Hepatocyte (in vitro differentiated cells): ENCODE results near the gene TBX21. TPM values are rescaled to one million over a fixed set of nuclear protein-coding genes. Genes with fewer than 3 reads are reported as not detected.

Experiments used
- DNase-seq: peaks from one replicate; pipeline ENCODE4 v3.0.0-alpha.2; 2016; ENCODE audit warnings: low spot score
- H2AFZ ChIP-seq: fragments of 200-600 bp; sonication (generic); 2 replicates; pipeline ENCODE4 v1.6.0; 2016; ENCODE audit warnings: antibody characterized with exemption, mild to moderate bottlenecking
- H3K27ac ChIP-seq: fragments of 200-600 bp; sonication (generic); 2 replicates; pipeline ENCODE4 v1.5.1; 2016; ENCODE audit warnings: mild to moderate bottlenecking
- H3K27me3 ChIP-seq: fragments of 200-600 bp; sonication (generic); 2 replicates; pipeline ENCODE4 v1.6.1; 2016
- H3K36me3 ChIP-seq: fragments of 200-600 bp; sonication (generic); replicated peaks from 2 replicates; pipeline ENCODE4 v1.5.1; 2016; ENCODE audit warnings: low read depth; ENCODE audit not compliant: insufficient read depth
- H3K4me1 ChIP-seq: fragments of 200-600 bp; sonication (generic); 2 replicates; pipeline ENCODE4 v1.5.1; 2016; ENCODE audit warnings: mild to moderate bottlenecking, moderate library complexity; ENCODE audit not compliant: insufficient read depth
- H3K4me2 ChIP-seq: fragments of 200-600 bp; sonication (generic); 2 replicates; pipeline ENCODE4 v1.6.0; 2016
- H3K4me3 ChIP-seq: fragments of 200-600 bp; sonication (generic); 2 replicates; pipeline ENCODE4 v1.5.1; 2016; ENCODE audit warnings: mild to moderate bottlenecking
- H3K79me2 ChIP-seq: fragments of 200-600 bp; sonication (generic); 2 replicates; pipeline ENCODE4 v1.6.0; 2017; ENCODE audit warnings: mild to moderate bottlenecking
- H3K9me2 ChIP-seq: fragments of 200-600 bp; sonication (generic); replicated peaks from 2 replicates; pipeline ENCODE4 v1.6.0; 2017; ENCODE audit warnings: mild to moderate bottlenecking; ENCODE audit not compliant: insufficient read depth
- H3K9me3 ChIP-seq: fragments of 200-600 bp; sonication (generic); 2 replicates; pipeline ENCODE4 v1.5.1; 2016; ENCODE audit warnings: low read depth, mild to moderate bottlenecking
- H4K20me1 ChIP-seq: fragments of 200-600 bp; sonication (generic); 2 replicates; pipeline ENCODE4 v1.6.0; 2016; ENCODE audit warnings: mild to moderate bottlenecking; ENCODE audit not compliant: insufficient read depth, poor library complexity, severe bottlenecking
- EZH2 ChIP-seq: fragments of 200-600 bp; sonication (generic); IDR thresholded peaks from 2 replicates; pipeline ENCODE4 v1.6.1; 2016; ENCODE audit warnings: antibody characterized with exemption, mild to moderate bottlenecking, borderline replicate concordance
- EZH2phosphoT487 ChIP-seq: fragments of 200-600 bp; sonication (generic); IDR thresholded peaks from one replicate; pipeline ENCODE4 v1.6.1; 2018; ENCODE audit warnings: antibody characterized with exemption, mild to moderate bottlenecking, low read depth, moderate library complexity; ENCODE audit not compliant: unreplicated experiment, severe bottlenecking
- WGBS: methylation state at CpG from one replicate; pipeline ENCODE4 v1.1.6; 2016; ENCODE audit warnings: low lambda C conversion rate; ENCODE audit errors: missing lambda C conversion rate; 5-methylcytosine and 5-hydroxymethylcytosine counted together
- polyA plus RNA-seq: library from polyadenylated mRNA; unstranded; fragments of >200 nt; fragmentation: Nextera tagmentation; extraction: Ambion mirVana; gene quantifications from 2 replicates; pipeline ENCODE4 v1.2.1, GENCODE V29; 2016
- total RNA-seq: library from RNA; depleted of rRNA; stranded (reverse); fragments of >200 nt; gene quantifications from 2 replicates; pipeline ENCODE4 v1.2.3, GENCODE V29; 2014
- TF ChIP-seq, protein P1 (sequence below): fragments of 200-600 bp; sonication (generic); IDR thresholded peaks from 2 replicates; pipeline ENCODE4 v1.5.1; 2016; ENCODE audit warnings: antibody characterized with exemption, mild to moderate bottlenecking; ENCODE audit not compliant: poor library complexity

Gene TBX21
- total and polyA plus RNA-seq, 2 experiments from 2014 or later: not detected

DNA sequence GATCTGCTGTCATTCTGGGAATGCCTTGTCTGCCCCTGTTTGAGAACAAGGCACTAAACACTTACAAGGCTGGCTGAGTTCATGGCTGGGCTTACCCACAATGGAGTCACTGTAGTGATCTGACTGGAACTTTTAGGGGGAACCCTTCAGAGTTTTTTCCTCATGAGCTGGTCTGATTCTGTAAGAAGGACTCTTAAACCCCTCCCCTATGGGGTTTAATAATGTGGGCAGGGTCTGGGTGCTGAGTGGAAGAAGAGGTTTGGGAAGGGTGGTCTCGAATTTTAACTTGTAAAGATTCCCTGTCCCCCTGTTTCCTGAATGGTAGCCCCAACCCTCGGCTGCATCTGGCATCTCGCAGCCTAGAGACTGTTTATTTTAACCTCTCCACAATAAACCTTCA is 58.0 kb downstream of the TBX21 start:
- no peak for TF ChIP-seq EZH2
- TF ChIP-seq EZH2phosphoT487: no peak
- TF ChIP-seq, protein P1, sequence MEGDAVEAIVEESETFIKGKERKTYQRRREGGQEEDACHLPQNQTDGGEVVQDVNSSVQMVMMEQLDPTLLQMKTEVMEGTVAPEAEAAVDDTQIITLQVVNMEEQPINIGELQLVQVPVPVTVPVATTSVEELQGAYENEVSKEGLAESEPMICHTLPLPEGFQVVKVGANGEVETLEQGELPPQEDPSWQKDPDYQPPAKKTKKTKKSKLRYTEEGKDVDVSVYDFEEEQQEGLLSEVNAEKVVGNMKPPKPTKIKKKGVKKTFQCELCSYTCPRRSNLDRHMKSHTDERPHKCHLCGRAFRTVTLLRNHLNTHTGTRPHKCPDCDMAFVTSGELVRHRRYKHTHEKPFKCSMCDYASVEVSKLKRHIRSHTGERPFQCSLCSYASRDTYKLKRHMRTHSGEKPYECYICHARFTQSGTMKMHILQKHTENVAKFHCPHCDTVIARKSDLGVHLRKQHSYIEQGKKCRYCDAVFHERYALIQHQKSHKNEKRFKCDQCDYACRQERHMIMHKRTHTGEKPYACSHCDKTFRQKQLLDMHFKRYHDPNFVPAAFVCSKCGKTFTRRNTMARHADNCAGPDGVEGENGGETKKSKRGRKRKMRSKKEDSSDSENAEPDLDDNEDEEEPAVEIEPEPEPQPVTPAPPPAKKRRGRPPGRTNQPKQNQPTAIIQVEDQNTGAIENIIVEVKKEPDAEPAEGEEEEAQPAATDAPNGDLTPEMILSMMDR: no peak
- 55% methylated on average over 3 of the region's 3 CpGs for WGBS
- peaks cover 89% of the 10 kb centered on the region for H3K27me3 ChIP-seq

DNA sequence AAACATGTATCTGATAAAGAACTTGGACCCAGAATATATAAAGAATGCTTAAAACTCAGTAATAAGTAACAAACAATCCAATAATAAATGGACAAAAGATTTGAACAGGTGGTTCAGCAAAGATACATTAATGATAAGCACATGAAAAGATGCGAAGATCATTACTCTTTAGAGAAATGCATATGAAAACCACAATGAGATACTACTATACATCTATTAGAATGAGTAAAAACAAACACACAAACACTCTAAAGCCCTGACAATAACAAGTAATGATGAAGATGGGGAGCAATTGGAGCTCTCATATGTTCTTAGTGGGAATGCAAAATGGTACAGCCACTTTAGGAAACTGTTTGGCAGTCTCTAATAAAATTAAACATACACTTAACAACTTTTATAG is 59.4 kb downstream of the TBX21 start:
- no peaks in the 10 kb centered on the region for H3K36me3 ChIP-seq
- H3K4me1 ChIP-seq: no peaks in the 10 kb centered on the region
- H4K20me1 ChIP-seq: no peaks in the 10 kb centered on the region
- no peaks in the 10 kb centered on the region for H3K9me2 ChIP-seq
- peaks cover 79% of the 10 kb centered on the region for H3K27me3 ChIP-seq
- no peak overlapping the region for H3K4me3 ChIP-seq
- TF ChIP-seq EZH2phosphoT487 (no peak), EZH2 (no peak)
- TF ChIP-seq, protein P1: no peak
- no peak overlapping the region for H3K4me2 ChIP-seq
- no peak overlapping the region for H3K27ac ChIP-seq
- no peaks in the 10 kb centered on the region for H3K79me2 ChIP-seq
- DNase-seq: no peak
- no peaks in the 10 kb centered on the region for H3K9me3 ChIP-seq
- 61% methylated on average over 1 of the region's 1 CpG for WGBS
- H2AFZ ChIP-seq: no peak overlapping the region

More for the DNA sequence above, 58.0 kb downstream of the TBX21 start:
- H3K4me3 ChIP-seq: no peak overlapping the region
- H3K9me2 ChIP-seq: no peaks in the 10 kb centered on the region
- H3K4me2 ChIP-seq: no peak overlapping the region
- H4K20me1 ChIP-seq: no peaks in the 10 kb centered on the region
- no peak for DNase-seq
- H3K36me3 ChIP-seq: no peaks in the 10 kb centered on the region
- H3K27ac ChIP-seq: no peak overlapping the region
- H2AFZ ChIP-seq: no peak overlapping the region
- no peaks in the 10 kb centered on the region for H3K79me2 ChIP-seq
- H3K9me3 ChIP-seq: no peaks in the 10 kb centered on the region
- no peaks in the 10 kb centered on the region for H3K4me1 ChIP-seq

DNA sequence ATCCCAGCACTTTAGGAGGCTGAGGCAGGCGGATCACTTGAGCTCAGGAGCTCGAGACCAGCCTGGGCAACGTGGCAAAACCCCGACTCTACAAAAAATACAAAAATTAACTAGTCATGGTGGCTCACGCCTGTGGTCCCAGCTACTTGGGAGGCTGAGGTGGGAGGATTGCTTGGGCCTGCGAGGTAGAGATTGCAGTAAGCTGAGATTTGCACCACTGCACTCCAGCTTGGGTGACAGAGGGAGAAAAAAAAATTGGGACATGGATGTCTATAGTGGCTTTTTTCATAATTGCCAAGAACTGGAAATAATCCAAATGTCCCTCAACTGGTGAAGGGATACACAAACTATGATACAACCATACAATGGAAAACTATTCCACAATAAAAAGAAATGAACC is 59.9 kb downstream of the TBX21 start:
- no peak overlapping the region for H3K4me3 ChIP-seq
- peaks cover 75% of the 10 kb centered on the region for H3K27me3 ChIP-seq
- no peak overlapping the region for H3K27ac ChIP-seq

More for the DNA sequence above, 59.9 kb downstream of the TBX21 start:
- no peak overlapping the region for H2AFZ ChIP-seq
- no peaks in the 10 kb centered on the region for H3K4me1 ChIP-seq
- no peaks in the 10 kb centered on the region for H3K79me2 ChIP-seq
- H3K9me3 ChIP-seq: no peaks in the 10 kb centered on the region
- H3K36me3 ChIP-seq: no peaks in the 10 kb centered on the region
- TF ChIP-seq EZH2phosphoT487 (no peak), EZH2 (no peak)
- TF ChIP-seq, protein P1: no peak
- DNase-seq: no peak
- no peaks in the 10 kb centered on the region for H4K20me1 ChIP-seq
- WGBS: 60% methylated on average over 6 of the region's 6 CpGs
- H3K4me2 ChIP-seq: no peak overlapping the region
- no peaks in the 10 kb centered on the region for H3K9me2 ChIP-seq

Other genes with a start within 250 kb of the TBX21 start
- 75.8 and 104 TPM in 2 replicates for gene NPEPPS, start 202.1 kb upstream of the TBX21 start, total RNA-seq
- gene NPEPPS, start 202.1 kb upstream of the TBX21 start, polyA plus RNA-seq: 97.6 and 120 TPM in 2 replicates
- gene KPNB1, start 83.3 kb upstream of the TBX21 start, total RNA-seq: 174 and 194 TPM in 2 replicates
- 56.8 and 59.5 TPM in 2 replicates for gene KPNB1, start 83.3 kb upstream of the TBX21 start, polyA plus RNA-seq
- gene TBKBP1, start 39.1 kb upstream of the TBX21 start, total RNA-seq: 15.5 and 17.8 TPM in 2 replicates
- gene TBKBP1, start 39.1 kb upstream of the TBX21 start, polyA plus RNA-seq: 5.6 and 7.5 TPM in 2 replicates
- 3.9 and 6.2 TPM in 2 replicates for gene OSBPL7, start 88.6 kb downstream of the TBX21 start, total RNA-seq
- gene OSBPL7, start 88.6 kb downstream of the TBX21 start, polyA plus RNA-seq: 9.3 and 9.8 TPM in 2 replicates
- 30.7 and 38.2 TPM in 2 replicates for gene MRPL10, start 98.3 kb downstream of the TBX21 start, total RNA-seq
- gene MRPL10, start 98.3 kb downstream of the TBX21 start, polyA plus RNA-seq: 33.7 and 34.7 TPM in 2 replicates
- gene LRRC46, start 98.4 kb downstream of the TBX21 start, total RNA-seq: not detected in 2 replicates
- 0.78 and 0.83 TPM in 2 replicates for gene LRRC46, start 98.4 kb downstream of the TBX21 start, polyA plus RNA-seq
- gene SCRN2, start 108.0 kb downstream of the TBX21 start, total RNA-seq: 20.4 and 35.3 TPM in 2 replicates
- gene SCRN2, start 108.0 kb downstream of the TBX21 start, polyA plus RNA-seq: 59.8 and 79.0 TPM in 2 replicates
- 0.80 and 1.3 TPM in 2 replicates for gene SP6, start 117.9 kb downstream of the TBX21 start, total RNA-seq
- 1.3 and 1.7 TPM in 2 replicates for gene SP6, start 117.9 kb downstream of the TBX21 start, polyA plus RNA-seq
- gene SP2, start 163.0 kb downstream of the TBX21 start, total RNA-seq: 1.5 and 3.3 TPM in 2 replicates
- gene SP2, start 163.0 kb downstream of the TBX21 start, polyA plus RNA-seq: 6.7 and 10.6 TPM in 2 replicates
- gene PNPO, start 208.3 kb downstream of the TBX21 start, total RNA-seq: 17.0 and 18.6 TPM in 2 replicates
- gene PNPO, start 208.3 kb downstream of the TBX21 start, polyA plus RNA-seq: 10.4 and 12.2 TPM in 2 replicates
- gene PRR15L, start 224.6 kb downstream of the TBX21 start, total RNA-seq: 64.9 and 66.4 TPM in 2 replicates
- 48.0 and 56.5 TPM in 2 replicates for gene PRR15L, start 224.6 kb downstream of the TBX21 start, polyA plus RNA-seq
- 88.9 and 124 TPM in 2 replicates for gene CDK5RAP3, start 237.9 kb downstream of the TBX21 start, total RNA-seq
- gene CDK5RAP3, start 237.9 kb downstream of the TBX21 start, polyA plus RNA-seq: 179 and 236 TPM in 2 replicates